CD4-positive, alpha-beta T cell treated with Interleukin-15 for 4 hours (primary cell): ENCODE data around the gene OR2S2.
"Not testable (repeated sequence)": the region's sequence is repeated elsewhere in the genome, so short reads cannot be mapped to it uniquely, and the experiment has no call there.

Experiments
- DNase-seq: peaks from one replicate; pipeline ENCODE4 v3.0.0-alpha.2; 2020; ENCODE audit warnings: low spot score

The OR2S2 gene

GRCh38 chr9:35962126-35962906 lies 4.4 kb upstream of the OR2S2 start:
- no peak for DNase-seq

- DNase-seq: no peak
Observed at GRCh38 chr9:35960039-35960655, 2.2 kb upstream of the OR2S2 start.

GRCh38 chr9:35956651-35957050 lies 1.3 kb downstream of the OR2S2 start:
- no peak for DNase-seq

GRCh38 chr9:35954942-35955546 lies 2.9 kb downstream of the OR2S2 start:
- DNase-seq: peak; percentile 64

GRCh38 chr9:35952526-35953191 lies 5.3 kb downstream of the OR2S2 start:
- no peak for DNase-seq

- no peak for DNase-seq
Observed at GRCh38 chr9:35951736-35952135, 6.2 kb downstream of the OR2S2 start.

- DNase-seq: no peak
Observed at GRCh38 chr9:35948901-35949318, 9.0 kb downstream of the OR2S2 start.

- DNase-seq: no peak
Observed at GRCh38 chr9:35948451-35948850, 9.5 kb downstream of the OR2S2 start.

- peak; percentile 60 for DNase-seq
Observed at GRCh38 chr9:35945341-35946018, 12.5 kb downstream of the OR2S2 start.

- no peak for DNase-seq
Observed at GRCh38 chr9:35944841-35945240, 13.1 kb downstream of the OR2S2 start.

GRCh38 chr9:35944173-35944572 lies 13.8 kb downstream of the OR2S2 start:
- DNase-seq: no peak

GRCh38 chr9:35942286-35942685 lies 15.7 kb downstream of the OR2S2 start:
- no peak for DNase-seq

GRCh38 chr9:35940458-35941407 lies 17.2 kb downstream of the OR2S2 start:
- peak; percentile 49 for DNase-seq

GRCh38 chr9:35939679-35940250 lies 18.2 kb downstream of the OR2S2 start:
- DNase-seq: no peak

- DNase-seq: no peak
Observed at GRCh38 chr9:35938474-35939356, 19.2 kb downstream of the OR2S2 start.

- DNase-seq: no peak
Observed at GRCh38 chr9:35937227-35937626, 20.7 kb downstream of the OR2S2 start.

- DNase-seq: no peak
Observed at GRCh38 chr9:35935755-35936509, 22.0 kb downstream of the OR2S2 start.

GRCh38 chr9:35935261-35935660 lies 22.7 kb downstream of the OR2S2 start:
- no peak for DNase-seq

GRCh38 chr9:35934069-35934468 lies 23.9 kb downstream of the OR2S2 start:
- not testable (repeated sequence) for DNase-seq
